ENCODE results near the gene SMOC2. TPM values are rescaled to one million over a fixed set of nuclear protein-coding genes. Genes with fewer than 3 reads are reported as not detected.

SMOC2 gene
- total RNA-seq, 3 donors from 2014 or later, result 14.4 to 67.2 (median 63.6) TPM

DNA sequence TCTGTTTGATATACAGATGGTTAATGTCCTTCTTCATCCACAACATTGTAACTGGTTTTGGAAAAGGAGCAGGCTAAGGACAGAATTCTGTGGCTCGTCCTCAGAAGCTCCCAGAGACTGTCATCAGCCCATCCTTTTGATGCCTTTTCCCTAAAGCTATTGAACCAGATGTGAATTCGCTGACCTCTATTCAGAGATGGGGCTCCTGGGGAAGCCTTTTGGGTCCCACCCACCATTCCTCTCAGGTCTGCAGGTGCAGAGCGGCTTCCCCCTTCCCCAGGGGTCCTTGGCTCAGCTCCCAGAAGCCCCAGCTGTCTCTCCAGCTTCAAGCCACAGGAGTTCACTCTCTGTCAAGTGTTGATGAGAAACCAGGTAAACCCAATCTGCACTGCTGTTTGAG is 191.7 kb downstream of the SMOC2 start:
- no peak for DNase-seq (ENCODE audit: low spot score in 2 of 2)
- TF ChIP-seq CTCF (IDR thresholded peaks at IDR 0.05) (no peak), POLR2A (IDR thresholded peaks at IDR 0.05) (no peak), POLR2AphosphoS5 (IDR thresholded peaks at IDR 0.05) (no peak)
- no peaks in the 10 kb centered on the region for H3K9me3 ChIP-seq
- intact Hi-C loops (cut with DNase I; ENCODE audit: low total_unique reads), result loop anchor here (10.0 kb wide), 1 partner anchor 242 kb away; no protein-coding TSS in a partner anchor
- H3K27ac ChIP-seq, result no peak overlapping the region
- H3K4me1 ChIP-seq, result no peaks in the 10 kb centered on the region
- no peaks in the 10 kb centered on the region for H3K36me3 ChIP-seq
- H3K27me3 ChIP-seq, result no peaks in the 10 kb centered on the region
- H3K4me3 ChIP-seq, result no peak overlapping the region

- no peak for DNase-seq (ENCODE audit: low spot score in 2 of 2)
- Histone ChIP-seq H3K9me3 (no peaks in the 10 kb centered on the region), H3K27ac (no peak overlapping the region), H3K4me3 (no peak overlapping the region), H3K36me3 (no peaks in the 10 kb centered on the region), H3K27me3 (no peaks in the 10 kb centered on the region), H3K4me1 (no peaks in the 10 kb centered on the region)
- no peak for TF ChIP-seq POLR2AphosphoS5 (IDR thresholded peaks at IDR 0.05)
- TF ChIP-seq POLR2A (IDR thresholded peaks at IDR 0.05), result no peak
- no peak for TF ChIP-seq CTCF (IDR thresholded peaks at IDR 0.05)
- intact Hi-C loops (cut with DNase I; ENCODE audit: low total_unique reads), result loop anchor here (10.0 kb wide), 1 partner anchor 240 kb away; no protein-coding TSS in a partner anchor
These were observed 193.8 kb downstream of the SMOC2 start for GRCh38 chr6:168634541-168635328.

GRCh38 chr6:168636147-168637004 is 195.4 kb downstream of the SMOC2 start:
- TF ChIP-seq POLR2AphosphoS5 (IDR thresholded peaks at IDR 0.05), result no peak
- DNase-seq (ENCODE audit: low spot score in 2 of 2), result no peak
- intact Hi-C loops (cut with DNase I; ENCODE audit: low total_unique reads), result loop anchor here (10.0 kb wide), 1 partner anchor 238 kb away; no protein-coding TSS in a partner anchor
- Histone ChIP-seq H3K9me3 (no peaks in the 10 kb centered on the region), H3K27me3 (no peaks in the 10 kb centered on the region), H3K36me3 (no peaks in the 10 kb centered on the region), H3K4me3 (no peak overlapping the region), H3K4me1 (no peaks in the 10 kb centered on the region), H3K27ac (no peak overlapping the region)

DNA sequence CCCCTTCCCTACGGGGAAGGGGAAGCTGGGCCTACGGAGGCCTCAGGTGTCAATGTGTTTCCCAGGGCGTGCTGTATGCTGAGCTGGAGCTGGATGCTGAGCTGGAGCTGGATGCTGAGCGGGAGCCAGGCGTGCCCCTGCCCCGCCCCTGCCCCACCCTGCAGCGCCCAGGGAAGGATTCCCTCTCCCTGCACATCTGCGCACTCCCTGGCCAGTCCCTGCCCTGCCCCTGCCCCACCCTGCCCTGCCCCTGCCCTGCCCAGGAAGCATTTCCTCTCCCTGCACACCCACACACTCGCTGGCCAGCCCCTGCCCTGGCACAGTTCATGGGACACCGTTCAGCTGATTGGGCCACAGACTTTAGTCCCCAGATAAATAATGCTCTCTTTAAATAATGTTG is 196.8 kb downstream of the SMOC2 start:
- intact Hi-C loops (cut with DNase I; ENCODE audit: low total_unique reads), result loop anchor here (10.0 kb wide), 1 partner anchor 237 kb away; no protein-coding TSS in a partner anchor
- no peak for DNase-seq (ENCODE audit: low spot score in 2 of 2)
- H3K4me1 ChIP-seq, result no peaks in the 10 kb centered on the region

More for the DNA sequence above, 196.8 kb downstream of the SMOC2 start:
- H3K27me3 ChIP-seq, result no peaks in the 10 kb centered on the region
- no peak overlapping the region for H3K27ac ChIP-seq
- no peak for TF ChIP-seq POLR2A (IDR thresholded peaks at IDR 0.05)
- TF ChIP-seq CTCF (IDR thresholded peaks at IDR 0.05), result no peak
- TF ChIP-seq POLR2AphosphoS5 (IDR thresholded peaks at IDR 0.05), result no peak
- H3K4me3 ChIP-seq, result no peak overlapping the region
- no peaks in the 10 kb centered on the region for H3K9me3 ChIP-seq
- no peaks in the 10 kb centered on the region for H3K36me3 ChIP-seq

Measured in breast epithelium (tissue), 4 donors.